H9 (cell line): Measurements from ENCODE around the gene SOCS3. TPM values are rescaled to one million over a fixed set of nuclear protein-coding genes. Genes with fewer than 3 reads are reported as not detected.
A peak's percentile ranks its signal among the peaks of the same experiment; 100 is the strongest.

Source experiments
- DNase-seq: peaks from one replicate; pipeline ENCODE4 v3.0.0-alpha.2; 2017
- H2AFZ ChIP-seq: one replicate; pipeline ENCODE4 v1.6.1; 2013; ENCODE audit warnings: mild to moderate bottlenecking, low read length, control low read depth, moderate library complexity
- H2AK5ac ChIP-seq: 2 replicates; pipeline ENCODE4 v1.6.1; 2013; ENCODE audit warnings: low read length, control low read depth, mixed read lengths; ENCODE audit not compliant: insufficient read length
- H2BK120ac ChIP-seq: one replicate; pipeline ENCODE4 v1.6.1; 2013; ENCODE audit warnings: low read depth, mild to moderate bottlenecking, low read length, control low read depth, inconsistent platforms; ENCODE audit not compliant: poor library complexity, severe bottlenecking
- H2BK12ac ChIP-seq: 2 replicates; pipeline ENCODE4 v1.6.1; 2013; ENCODE audit warnings: low read length, control low read depth, mixed read lengths, low read depth; ENCODE audit not compliant: insufficient read length
- H2BK15ac ChIP-seq: 2 replicates; pipeline ENCODE4 v1.6.1; 2013; ENCODE audit warnings: low read depth, low read length, control low read depth
- H2BK20ac ChIP-seq: one replicate; pipeline ENCODE4 v1.6.1; 2013; ENCODE audit warnings: low read depth, mild to moderate bottlenecking, low read length, control low read depth, inconsistent platforms; ENCODE audit not compliant: poor library complexity, severe bottlenecking
- H2BK5ac ChIP-seq: 2 replicates; pipeline ENCODE4 v1.6.1; 2013; ENCODE audit warnings: low read length, control low read depth, mixed read lengths; ENCODE audit not compliant: insufficient read length
- H3K14ac ChIP-seq: 2 replicates; pipeline ENCODE4 v1.6.1; 2013; ENCODE audit warnings: low read length, control low read depth; ENCODE audit not compliant: insufficient read depth
- H3K18ac ChIP-seq: 2 replicates; pipeline ENCODE4 v1.6.1; 2013; ENCODE audit warnings: low read depth, mild to moderate bottlenecking, mixed read lengths, low read length, control low read depth; ENCODE audit not compliant: insufficient read length
- H3K23ac ChIP-seq: 2 replicates; pipeline ENCODE4 v1.6.1; 2013; ENCODE audit warnings: low read length, control low read depth, mixed read lengths, low read depth; ENCODE audit not compliant: insufficient read length
- H3K23me2 ChIP-seq: 2 replicates; pipeline ENCODE4 v1.6.1; 2013; ENCODE audit warnings: low read depth, mild to moderate bottlenecking, mixed read lengths, low read length, control low read depth; ENCODE audit not compliant: insufficient read length, poor library complexity, severe bottlenecking
- H3K27ac ChIP-seq: 2 replicates; pipeline ENCODE4 v1.5.1; 2013; ENCODE audit warnings: low read length, control low read depth, mixed read lengths, low read depth; ENCODE audit not compliant: insufficient read length
- H3K27me3 ChIP-seq: 2 replicates; pipeline ENCODE4 v1.6.1; 2013; ENCODE audit warnings: low read length, control low read depth, inconsistent platforms; ENCODE audit not compliant: insufficient read depth
- H3K4ac ChIP-seq: 2 replicates; pipeline ENCODE4 v1.6.1; 2013; ENCODE audit warnings: low read depth, mild to moderate bottlenecking, control low read depth, inconsistent platforms, low read length, moderate library complexity
- H3K4me1 ChIP-seq: 2 replicates; pipeline ENCODE4 v1.6.1; 2013; ENCODE audit warnings: low read length, control low read depth, inconsistent platforms; ENCODE audit not compliant: insufficient read depth
- H3K4me2 ChIP-seq: 2 replicates; pipeline ENCODE4 v1.6.1; 2013; ENCODE audit warnings: low read length, control low read depth, mixed read lengths; ENCODE audit not compliant: insufficient read length, insufficient read depth
- H3K56ac ChIP-seq: 2 replicates; pipeline ENCODE4 v1.6.1; 2013; ENCODE audit warnings: low read depth, mild to moderate bottlenecking, mixed read lengths, low read length, control low read depth; ENCODE audit not compliant: insufficient read length
- H3K79me1 ChIP-seq: 2 replicates; pipeline ENCODE4 v1.6.1; 2013; ENCODE audit warnings: low read depth, mild to moderate bottlenecking, moderate library complexity, low read length, control low read depth, inconsistent platforms; ENCODE audit not compliant: insufficient read depth, poor library complexity, severe bottlenecking
- H3K79me2 ChIP-seq: 2 replicates; pipeline ENCODE4 v1.6.1; 2013; ENCODE audit warnings: low read length, control low read depth, inconsistent platforms; ENCODE audit not compliant: insufficient read depth
- H3K9ac ChIP-seq: 2 replicates; pipeline ENCODE4 v1.6.1; 2013; ENCODE audit warnings: low read length, control low read depth, mixed read lengths; ENCODE audit not compliant: insufficient read length; ENCODE audit errors: extremely low read depth
- H3K9me3 ChIP-seq: one replicate; pipeline ENCODE4 v1.6.1; 2013; ENCODE audit warnings: low read depth, low read length, inconsistent platforms; ENCODE audit not compliant: control insufficient read depth
- H3T11ph ChIP-seq: one replicate; pipeline ENCODE4 v1.6.1; 2013; ENCODE audit warnings: mild to moderate bottlenecking, low read length, control low read depth, inconsistent platforms
- H4K20me1 ChIP-seq: one replicate; pipeline ENCODE4 v1.6.1; 2013; ENCODE audit not compliant: control insufficient read depth, insufficient read length, insufficient read depth
- H4K5ac ChIP-seq: 2 replicates; pipeline ENCODE4 v1.6.1; 2013; ENCODE audit warnings: low read depth, mild to moderate bottlenecking, mixed read lengths, low read length, control low read depth; ENCODE audit not compliant: insufficient read length
- H4K8ac ChIP-seq: replicated peaks from 2 replicates; pipeline ENCODE4 v1.6.1; 2013; ENCODE audit warnings: low read length, control low read depth, mixed read lengths, low read depth; ENCODE audit not compliant: insufficient read length
- H4K91ac ChIP-seq: 2 replicates; pipeline ENCODE4 v1.6.1; 2013; ENCODE audit warnings: low read depth, mild to moderate bottlenecking, moderate library complexity, mixed read lengths, low read length, control low read depth; ENCODE audit not compliant: insufficient read length
- H3K27ac Mint-ChIP-seq, 3 experiments: 2 replicates in 2 of 3; 3 replicates in 1 of 3; pipeline ENCODE4 v1.8.0; 2020 to 2021; ENCODE audit warnings: mixed read lengths in 3 of 3, mild to moderate bottlenecking in 1 of 3, moderate library complexity in 1 of 3
- H3K27me3 Mint-ChIP-seq: 2 replicates; pipeline ENCODE4 v1.8.0; 2021; ENCODE audit warnings: low read depth, mild to moderate bottlenecking, moderate library complexity, mixed read lengths
- H3K36me3 Mint-ChIP-seq, 3 experiments: 2 replicates in 2 of 3; 3 replicates in 1 of 3; pipeline ENCODE4 v1.8.0; 2020 to 2021; ENCODE audit warnings: low read depth in 3 of 3, mixed read lengths in 3 of 3; ENCODE audit not compliant: insufficient read depth in 1 of 3
- H3K4me1 Mint-ChIP-seq, 2 experiments: 2 replicates each; pipeline ENCODE4 v1.8.0; 2020; ENCODE audit warnings: mixed read lengths in 2 of 2
- H3K4me3 Mint-ChIP-seq, 2 experiments: 2 replicates in 1 of 2; 3 replicates in 1 of 2; pipeline ENCODE4 v1.8.0; 2020 to 2021; ENCODE audit warnings: mild to moderate bottlenecking in 2 of 2, mixed read lengths in 2 of 2, moderate library complexity in 1 of 2
- H3K9me3 Mint-ChIP-seq, 2 experiments: 2 replicates in 1 of 2; 3 replicates in 1 of 2; pipeline ENCODE4 v1.8.0; 2020; ENCODE audit warnings: mild to moderate bottlenecking in 2 of 2, mixed read lengths in 2 of 2, moderate library complexity in 1 of 2
- CTCF ChIP-seq: fragments of 200-600 bp; sonication (generic); conservative IDR thresholded peaks from 3 replicates; pipeline ENCODE4 v1.8.0; 2021; ENCODE audit warnings: antibody characterized with exemption, mild to moderate bottlenecking
- WGBS: extraction: QIAGEN DNeasy Blood & Tissue Kit; methylation state at CpG from one replicate; pipeline ENCODE4 v1.1.7; 2013; ENCODE audit warnings: missing lambda C conversion rate, low lambda C conversion rate, mixed read lengths; ENCODE audit not compliant: insufficient read length; ENCODE audit errors: extremely low coverage; 5-methylcytosine and 5-hydroxymethylcytosine counted together
- total RNA-seq: library from RNA; stranded (reverse); gene quantifications from 2 replicates; pipeline ENCODE4 v1.2.1, GENCODE V29; 2021

The SOCS3 gene
- total RNA-seq, 1 experiment from 2014 or later = 9.5 TPM

GRCh38 chr17:78343187-78343542 is 16.7 kb downstream of the SOCS3 start:
- no peak overlapping the region for H4K91ac ChIP-seq
- no peak overlapping the region for H2BK20ac ChIP-seq
- no peak overlapping the region for H3K56ac ChIP-seq
- no peak overlapping the region for H2AFZ ChIP-seq
- no peak overlapping the region for H3K14ac ChIP-seq
- no peaks in the 10 kb centered on the region for H3K9me3 Mint-ChIP-seq
- peak overlapping the region; percentile 48 for H3K18ac ChIP-seq
- H3K23me2 ChIP-seq = no peaks in the 10 kb centered on the region
- no CpG with 5 or more reads among the region's 5 CpGs for WGBS
- H2AK5ac ChIP-seq = no peak overlapping the region
- no peak overlapping the region for H3K27ac ChIP-seq
- no peaks in the 10 kb centered on the region for H3K79me1 ChIP-seq
- no peak overlapping the region for H3K9ac ChIP-seq
- no peak overlapping the region for H3T11ph ChIP-seq
- no peaks in the 10 kb centered on the region for H3K27me3 ChIP-seq
- peak overlapping the region in 1 of 3 experiments; percentile 34; a peak in 1 of 7 replicates for H3K27ac Mint-ChIP-seq
- no peak overlapping the region for H3K23ac ChIP-seq
- DNase-seq = peak; percentile 75
- H4K5ac ChIP-seq = no peak overlapping the region
- H3K4me3 Mint-ChIP-seq = peak overlapping the region in 1 of 2 experiments; percentile 46; a peak in 2 of 5 replicates
- no peaks in the 10 kb centered on the region; the same call in 1 of the 2 replicates for H3K4me1 ChIP-seq
- no peak for TF ChIP-seq CTCF
- H3K4me2 ChIP-seq = no peak overlapping the region
- no peak overlapping the region for H3K4ac ChIP-seq
- no peak overlapping the region for H2BK120ac ChIP-seq
- no peaks in the 10 kb centered on the region for H3K36me3 Mint-ChIP-seq
- no peak overlapping the region for H2BK12ac ChIP-seq
- H3K9me3 ChIP-seq = no peaks in the 10 kb centered on the region
- H4K20me1 ChIP-seq = no peaks in the 10 kb centered on the region
- no peaks in the 10 kb centered on the region for H3K79me2 ChIP-seq
- no peak overlapping the region for H4K8ac ChIP-seq
- no peak overlapping the region for H2BK5ac ChIP-seq
- peaks cover 58% of the 10 kb centered on the region for H3K27me3 Mint-ChIP-seq
- no peak overlapping the region for H2BK15ac ChIP-seq
- H3K4me1 Mint-ChIP-seq = peaks cover 11 to 15% of the 10 kb centered on the region in 2 experiments
